HUDEP-2 (cell line): ENCODE data around the gene SPIRE2.
"Not testable (repeated sequence)": the region's sequence is repeated elsewhere in the genome, so short reads cannot be mapped to it uniquely, and the experiment has no call there.

Experiments
- DNase-seq, 76 experiments: peaks; one replicate each; lab custom pipeline; 2025; ENCODE audit not compliant: unreplicated experiment in 76 of 76; lab: John Stamatoyannopoulos, UW

SPIRE2 gene, protein sequence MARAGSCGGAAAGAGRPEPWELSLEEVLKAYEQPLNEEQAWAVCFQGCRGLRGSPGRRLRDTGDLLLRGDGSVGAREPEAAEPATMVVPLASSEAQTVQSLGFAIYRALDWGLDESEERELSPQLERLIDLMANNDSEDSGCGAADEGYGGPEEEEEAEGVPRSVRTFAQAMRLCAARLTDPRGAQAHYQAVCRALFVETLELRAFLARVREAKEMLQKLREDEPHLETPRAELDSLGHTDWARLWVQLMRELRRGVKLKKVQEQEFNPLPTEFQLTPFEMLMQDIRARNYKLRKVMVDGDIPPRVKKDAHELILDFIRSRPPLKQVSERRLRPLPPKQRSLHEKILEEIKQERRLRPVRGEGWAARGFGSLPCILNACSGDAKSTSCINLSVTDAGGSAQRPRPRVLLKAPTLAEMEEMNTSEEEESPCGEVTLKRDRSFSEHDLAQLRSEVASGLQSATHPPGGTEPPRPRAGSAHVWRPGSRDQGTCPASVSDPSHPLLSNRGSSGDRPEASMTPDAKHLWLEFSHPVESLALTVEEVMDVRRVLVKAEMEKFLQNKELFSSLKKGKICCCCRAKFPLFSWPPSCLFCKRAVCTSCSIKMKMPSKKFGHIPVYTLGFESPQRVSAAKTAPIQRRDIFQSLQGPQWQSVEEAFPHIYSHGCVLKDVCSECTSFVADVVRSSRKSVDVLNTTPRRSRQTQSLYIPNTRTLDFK

DNA sequence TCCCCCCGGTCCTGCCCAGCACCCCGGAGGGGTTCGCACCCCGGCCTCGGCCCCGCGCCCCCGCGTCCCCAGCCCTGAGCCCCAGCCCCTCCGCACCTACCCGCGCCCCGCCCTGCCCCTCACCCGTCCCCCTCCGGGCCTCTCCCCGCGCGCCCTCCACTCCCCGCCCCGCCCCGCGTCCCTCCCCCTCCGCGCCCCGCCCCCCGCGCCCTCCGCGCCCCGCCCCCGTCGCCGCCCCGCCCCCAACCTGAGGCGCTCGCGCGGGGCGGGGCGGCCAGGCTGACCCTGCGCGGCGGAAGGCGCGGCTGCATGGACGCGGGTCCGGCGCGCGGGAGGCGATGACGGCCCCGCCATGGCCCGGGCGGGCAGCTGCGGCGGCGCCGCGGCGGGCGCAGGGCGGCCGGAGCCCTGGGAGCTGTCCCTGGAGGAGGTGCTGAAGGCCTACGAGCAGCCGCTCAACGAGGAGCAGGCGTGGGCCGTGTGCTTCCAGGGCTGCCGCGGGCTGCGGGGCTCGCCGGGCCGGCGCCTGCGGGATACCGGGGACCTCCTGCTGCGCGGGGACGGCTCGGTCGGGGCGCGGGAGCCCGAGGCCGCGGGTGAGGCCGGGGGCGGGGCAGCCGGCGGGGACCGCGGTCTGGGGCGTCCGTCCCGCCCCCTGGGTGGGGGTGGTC lies at the start of gene SPIRE2:
SPIRE2 (plus strand) TSS at position 277 of the 671 bp plus-strand sequence; CDS start at position 353, 76 bp downstream.
- DNase-seq = peak in 60 of 76 experiments; percentile 4 to 70 (median 46)

DNA sequence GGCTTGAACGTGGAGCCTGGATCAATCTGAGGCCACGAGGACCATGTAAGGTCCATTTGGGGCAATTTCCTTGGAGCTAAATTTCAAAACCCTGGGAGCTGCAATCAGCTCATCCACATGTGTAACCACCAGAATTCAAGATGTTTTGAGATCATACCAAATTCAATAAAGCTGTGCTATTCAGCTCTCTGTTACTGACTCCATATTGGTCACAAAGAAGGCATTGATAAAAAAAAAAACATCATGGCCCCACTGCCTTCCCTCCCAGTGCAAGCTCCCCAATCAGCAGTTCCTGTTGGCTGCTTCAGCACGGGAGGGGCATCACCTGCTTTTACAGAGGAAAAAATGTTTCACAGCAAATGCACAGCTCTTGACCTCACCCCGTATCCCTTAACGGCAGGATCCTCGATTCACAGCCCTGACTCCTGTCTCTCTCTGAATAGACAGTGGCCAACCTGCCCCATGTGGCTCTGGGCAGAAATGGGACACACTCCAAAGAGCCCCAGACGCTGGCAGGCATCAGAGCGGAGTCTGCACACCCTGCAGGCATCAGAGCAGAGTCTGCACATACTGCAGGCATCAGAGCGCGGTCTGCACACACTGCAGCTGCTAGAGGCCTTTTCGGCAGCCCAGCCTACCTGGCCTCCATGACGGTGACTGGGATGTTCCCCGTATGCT lies 48.9 kb upstream of the SPIRE2 start:
- no peak for DNase-seq

DNA sequence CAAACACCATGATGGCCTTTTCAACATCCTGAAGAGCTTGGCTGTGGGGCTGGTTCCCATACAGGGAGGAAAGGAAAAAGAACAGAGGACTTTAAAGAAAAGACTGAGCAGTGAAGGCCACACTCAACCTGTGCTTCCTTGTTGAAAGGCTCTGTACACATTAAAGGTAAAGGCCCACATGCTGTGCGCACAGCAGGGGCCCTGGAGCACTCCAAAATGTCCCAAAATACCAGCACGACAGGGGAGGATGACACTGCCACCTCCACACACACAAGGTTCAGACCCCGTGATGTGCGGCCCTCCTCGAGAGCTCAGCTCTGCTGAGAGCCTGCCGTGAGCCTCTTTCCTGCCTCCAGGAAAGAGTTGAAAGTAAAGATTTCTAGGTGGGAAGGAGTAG lies 48.4 kb upstream of the SPIRE2 start:
- no peak for DNase-seq

DNA sequence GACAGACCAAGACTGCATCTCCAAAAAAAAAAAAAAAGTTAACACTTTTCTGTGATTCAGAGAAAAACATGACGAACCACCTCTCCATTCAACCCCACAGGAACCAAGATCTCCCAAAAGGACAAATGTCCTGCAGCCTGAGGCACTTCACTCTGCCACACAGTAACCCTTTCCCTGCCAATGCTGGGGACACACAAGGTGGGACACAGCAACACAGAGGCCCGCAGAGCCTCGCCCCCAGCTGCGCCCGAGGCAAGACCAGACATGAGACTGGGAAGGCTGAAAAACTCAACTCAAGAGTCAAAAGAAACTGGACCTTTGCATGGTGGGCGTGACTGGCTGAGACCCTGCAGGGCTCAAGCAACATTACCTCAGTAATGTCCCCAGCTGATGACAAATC lies 45.8 kb upstream of the SPIRE2 start:
- no peak for DNase-seq

DNA sequence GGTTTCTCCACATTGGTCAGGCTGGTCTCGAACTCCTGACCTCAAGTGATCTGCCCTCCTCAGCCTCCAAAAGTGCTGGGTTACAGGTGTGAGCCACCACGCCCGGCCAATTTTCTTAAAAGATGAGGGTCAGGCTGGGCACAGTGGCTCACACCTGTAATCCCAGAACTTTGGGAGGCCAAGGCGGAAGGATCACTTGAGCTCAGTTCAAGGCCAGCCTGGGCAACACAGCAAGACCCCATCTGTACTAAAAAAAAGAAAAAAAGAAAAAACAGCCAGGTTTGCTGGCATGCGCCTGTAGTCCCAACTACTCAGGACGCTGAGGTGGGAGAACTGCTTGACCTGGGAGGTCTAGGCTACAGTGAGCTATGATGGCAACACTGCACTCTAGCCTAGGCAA lies 44.3 kb upstream of the SPIRE2 start:
- DNase-seq = not testable (repeated sequence)

DNA sequence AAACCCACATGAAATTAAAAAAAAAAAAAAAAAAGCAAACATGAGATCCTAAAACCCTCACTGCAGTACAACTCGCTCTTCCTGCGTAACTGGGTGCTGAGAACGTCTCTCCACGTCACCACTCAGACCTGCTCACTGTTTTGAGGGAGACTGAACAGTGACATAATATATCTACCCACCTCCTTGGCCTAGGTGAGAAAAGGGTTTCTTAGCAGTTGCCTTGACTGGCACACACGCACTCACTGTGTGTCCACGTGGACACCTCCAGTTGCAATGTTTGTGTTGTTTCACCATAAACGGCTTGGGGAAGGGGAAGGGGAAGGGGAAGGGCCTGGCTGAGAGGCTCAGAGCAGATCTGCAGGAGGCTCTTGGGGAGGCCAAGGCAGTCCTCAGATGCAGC lies 43.9 kb upstream of the SPIRE2 start:
- DNase-seq = no peak

DNA sequence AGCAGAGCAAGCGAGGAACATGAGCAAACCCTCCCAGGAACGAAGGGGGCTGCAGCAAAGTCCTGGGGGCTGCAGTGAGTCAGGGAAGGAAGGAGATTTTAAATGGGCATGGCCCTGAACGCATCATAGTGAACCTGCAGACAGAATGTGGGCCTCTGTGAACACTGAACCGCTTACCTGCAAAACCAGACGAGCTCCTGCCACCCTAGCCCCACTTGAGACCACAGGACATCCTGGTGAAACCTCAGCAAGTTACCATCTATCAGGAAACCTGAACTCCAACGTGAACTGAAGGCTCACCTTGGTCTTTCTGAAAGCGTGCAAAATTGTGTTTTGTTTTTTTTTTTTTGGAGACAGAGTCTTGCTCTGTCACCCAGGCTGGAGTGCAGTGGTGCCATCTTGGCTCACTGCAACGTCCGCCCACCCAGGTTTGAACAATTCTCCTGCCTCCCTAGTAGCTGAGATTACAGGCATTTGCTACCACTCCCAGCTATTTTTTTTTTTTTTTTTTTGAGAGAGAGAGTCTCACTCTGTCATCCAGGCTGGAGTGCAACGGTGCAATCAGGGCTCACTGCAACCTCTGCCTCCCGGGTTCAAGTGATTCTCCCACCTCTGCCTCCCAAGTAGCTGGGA lies 42.6 kb upstream of the SPIRE2 start:
- DNase-seq = no peak

DNA sequence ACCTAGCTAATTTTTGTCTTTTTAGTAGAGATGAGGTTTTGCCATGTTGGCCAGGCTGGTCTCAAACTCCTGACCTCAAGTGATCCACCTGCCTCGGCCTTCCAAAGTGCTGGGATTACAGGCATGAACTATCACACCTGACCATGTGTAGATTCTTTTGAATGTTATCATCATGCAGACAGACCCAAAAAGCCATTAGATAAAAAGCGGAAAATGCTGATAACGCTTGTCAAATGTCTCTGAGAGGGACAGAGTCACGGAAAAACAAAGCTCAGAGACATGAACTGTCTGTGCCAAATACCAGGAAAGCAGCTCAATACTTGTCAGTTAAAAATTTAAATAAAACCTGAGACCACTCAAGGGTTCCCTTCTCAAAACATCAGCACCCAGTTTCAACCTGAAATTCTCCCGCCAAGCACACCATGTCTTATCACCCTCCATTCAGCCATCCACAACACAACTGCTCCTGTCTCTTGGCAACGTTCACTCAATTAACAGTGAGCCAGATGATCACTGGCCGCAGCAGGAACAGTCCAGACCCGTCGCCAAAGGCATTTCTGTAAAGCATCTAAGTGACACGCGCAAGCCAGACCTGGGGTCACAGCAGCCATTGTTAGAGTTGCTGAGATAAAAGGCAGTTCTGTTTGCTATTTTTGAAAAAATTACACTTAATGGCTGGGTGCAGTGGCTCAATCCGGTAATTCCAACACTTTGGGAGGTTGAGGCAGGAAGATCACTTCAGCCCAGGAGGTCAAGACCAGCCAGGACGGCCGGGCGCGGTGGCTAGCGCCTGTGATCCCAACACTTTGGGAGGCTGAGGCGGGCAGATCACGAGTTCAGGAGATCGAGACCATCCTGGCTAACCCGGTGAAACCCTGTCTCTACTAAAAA lies 41.6 kb upstream of the SPIRE2 start:
- DNase-seq = peak in 66 of 76 experiments; percentile 7 to 89 (median 46)

DNA sequence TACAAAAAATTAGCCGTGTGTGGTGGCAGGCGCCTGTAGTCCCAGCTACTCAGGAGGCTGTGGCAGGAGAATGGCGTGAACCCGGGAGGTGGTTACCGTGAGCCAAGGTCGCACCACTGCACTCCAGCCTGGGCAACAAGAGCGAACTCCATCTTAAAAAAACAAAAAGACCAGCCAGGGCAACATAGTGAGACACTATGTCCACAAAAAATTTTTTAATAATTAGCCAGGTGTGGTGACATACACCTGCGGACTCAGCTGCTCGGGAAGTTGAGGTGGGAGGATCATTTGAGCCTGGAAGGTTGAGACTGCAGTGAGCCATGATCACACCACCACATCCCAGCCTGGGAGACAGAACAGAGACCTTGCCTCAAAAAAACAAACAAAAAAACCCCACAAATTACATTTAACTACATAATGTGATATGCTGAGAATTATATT lies 40.9 kb upstream of the SPIRE2 start:
- no peak for DNase-seq

DNA sequence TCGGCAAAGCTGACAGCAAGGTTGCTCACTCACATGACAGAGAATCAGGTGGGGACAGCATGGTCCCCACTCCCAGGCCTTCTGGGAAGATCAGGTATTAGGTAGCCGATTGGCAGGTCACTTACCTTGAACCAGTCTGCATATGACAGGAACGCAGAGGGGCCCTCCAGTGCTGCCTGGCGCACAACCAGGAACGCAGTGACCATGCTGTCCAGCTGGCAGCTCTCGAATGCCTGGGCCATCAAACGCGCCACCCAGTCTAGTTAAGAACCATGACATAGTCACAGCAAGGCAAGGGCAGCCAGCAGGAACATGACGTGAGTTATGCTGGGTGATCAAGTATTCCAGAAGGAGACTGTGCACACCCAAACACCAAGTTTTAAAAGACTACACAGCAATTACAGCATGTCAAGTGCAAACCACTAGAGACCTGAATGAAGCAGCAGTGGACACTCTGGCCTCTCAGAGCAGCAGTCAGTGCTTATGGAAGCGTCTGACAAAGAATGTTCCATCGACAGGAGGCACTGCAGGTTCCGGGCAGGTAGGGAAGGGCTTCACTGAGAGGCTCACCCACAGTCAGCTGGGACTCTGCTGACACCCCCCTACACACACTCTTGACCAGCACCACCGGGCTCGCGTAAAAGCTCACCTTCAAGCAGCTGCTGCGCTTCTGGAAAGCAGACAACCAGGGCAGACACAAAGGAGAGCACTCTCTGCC lies 36.8 kb upstream of the SPIRE2 start:
- DNase-seq = no peak

DNA sequence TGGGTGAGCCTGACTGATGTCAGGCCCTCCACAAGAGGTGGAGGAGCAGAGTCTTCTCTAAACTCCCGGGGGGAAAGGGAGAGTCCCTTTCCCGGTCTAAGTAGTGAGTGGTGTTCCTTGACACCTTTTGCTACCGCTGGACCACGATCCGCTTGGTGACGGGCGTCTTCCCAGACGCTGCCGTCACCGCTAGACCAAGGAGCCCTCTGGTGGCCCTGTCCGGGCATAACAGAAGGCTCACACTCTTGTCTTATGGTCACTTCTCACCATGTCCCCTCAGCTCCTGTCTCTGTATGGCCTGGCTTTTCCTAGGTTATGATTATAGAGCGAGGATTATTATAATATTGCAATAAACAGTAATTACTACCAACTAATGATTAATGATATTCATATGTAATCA lies 35.2 kb upstream of the SPIRE2 start:
- peak in 21 of 76 experiments; percentile 3 to 40 (median 13) for DNase-seq

DNA sequence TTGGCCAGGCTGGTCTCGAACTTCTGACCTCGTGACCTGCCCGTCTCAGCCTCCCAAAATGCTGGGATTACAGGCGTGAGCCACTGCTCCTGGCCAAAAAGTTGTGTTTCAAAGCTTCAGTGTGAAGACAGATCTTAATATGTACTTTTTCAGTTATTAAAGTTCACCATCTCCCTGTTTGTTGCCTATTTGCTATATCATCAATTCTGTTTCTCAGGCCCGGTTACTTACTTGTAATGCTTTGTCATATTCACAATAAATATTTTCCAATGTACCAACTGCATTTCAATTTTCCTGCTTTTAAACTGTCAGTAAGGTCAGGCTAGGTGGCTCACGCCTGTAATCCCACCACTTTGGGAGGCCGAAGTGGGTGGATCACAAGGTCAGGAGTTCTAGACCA lies 34.3 kb upstream of the SPIRE2 start:
- no peak for DNase-seq

DNA sequence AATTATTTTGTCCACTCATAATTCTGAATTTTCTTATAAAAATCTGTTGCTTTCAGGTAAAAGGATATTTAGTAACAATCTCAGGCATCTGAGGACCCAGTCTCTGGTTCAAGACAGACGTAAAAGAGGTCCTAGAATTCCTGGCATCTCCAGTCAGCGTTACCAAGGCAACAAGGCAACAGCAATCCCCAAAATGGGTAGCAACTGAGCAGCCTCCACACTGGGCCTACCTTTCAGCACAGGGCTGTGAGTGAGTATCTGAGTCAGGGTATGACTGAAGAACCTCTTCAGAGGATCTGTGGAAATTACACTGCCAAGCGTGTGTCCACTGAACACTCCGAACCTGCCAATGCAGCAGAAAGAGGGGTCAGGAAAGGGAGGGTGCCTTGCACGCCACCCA lies 32.6 kb upstream of the SPIRE2 start:
- DNase-seq = no peak

DNA sequence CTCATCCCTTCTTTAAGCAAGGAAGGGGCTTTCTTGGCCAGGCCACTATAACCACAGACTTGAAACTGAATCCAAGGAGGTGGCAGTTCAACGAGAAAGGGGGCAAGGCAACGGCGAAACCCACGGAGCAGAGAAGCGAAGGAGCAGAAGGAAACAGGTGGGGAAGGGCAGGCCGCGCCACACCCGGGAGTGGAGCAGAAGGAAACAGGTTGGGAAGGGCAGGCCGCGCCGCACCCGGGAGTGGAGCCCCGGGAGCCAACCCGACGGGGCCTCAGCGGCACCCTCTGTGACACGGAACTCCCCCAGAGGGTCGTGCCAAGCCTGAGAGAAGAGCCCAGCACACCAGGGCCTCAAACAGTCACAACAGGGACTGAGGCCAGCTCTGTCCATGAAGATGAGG lies 32.2 kb upstream of the SPIRE2 start:
- no peak for DNase-seq

DNA sequence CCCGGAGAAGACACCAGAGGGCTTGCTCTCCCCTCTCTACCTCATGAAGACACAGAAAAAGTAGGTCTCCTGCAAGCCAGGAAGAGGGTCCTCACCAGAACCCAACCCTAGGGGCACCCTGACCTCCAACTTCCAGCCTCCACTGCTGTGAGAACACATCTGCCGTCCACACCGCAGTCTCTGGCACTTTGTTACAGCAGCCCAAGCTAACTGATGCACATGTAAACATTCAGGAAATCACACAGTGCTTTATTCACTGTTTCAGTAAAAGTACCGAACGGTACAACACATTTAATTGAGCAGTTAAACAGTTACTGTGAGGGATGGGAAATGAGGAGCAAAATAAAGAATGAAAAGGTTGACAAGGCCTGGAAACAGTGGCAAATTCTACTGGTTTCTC lies 30.1 kb upstream of the SPIRE2 start:
- no peak for DNase-seq

DNA sequence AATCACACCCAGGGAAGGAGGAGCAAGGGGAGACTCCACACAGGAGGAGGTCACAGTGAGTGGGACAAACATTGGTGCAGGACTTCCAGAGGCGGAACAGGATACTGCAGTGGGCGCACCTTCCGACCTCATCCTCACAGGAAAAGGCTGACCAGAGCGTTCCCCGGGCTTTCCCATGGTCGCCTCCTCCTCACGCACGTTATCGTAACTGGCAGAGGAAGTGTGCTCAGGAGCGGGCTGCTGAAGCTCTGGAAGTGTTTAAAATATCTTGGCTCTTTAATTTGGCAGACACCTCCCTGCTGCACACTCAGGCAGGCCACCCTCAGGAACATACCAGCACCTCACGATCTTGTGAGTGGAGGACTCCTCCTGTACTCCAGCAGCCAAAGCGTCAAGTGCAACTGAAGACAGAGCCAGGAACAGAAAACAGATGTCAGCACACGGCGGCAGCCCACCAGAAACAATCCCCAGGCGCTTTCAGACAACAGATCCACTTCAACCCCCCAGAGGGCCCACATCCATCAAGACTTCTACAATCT lies 29.4 kb upstream of the SPIRE2 start:
- no peak for DNase-seq

DNA sequence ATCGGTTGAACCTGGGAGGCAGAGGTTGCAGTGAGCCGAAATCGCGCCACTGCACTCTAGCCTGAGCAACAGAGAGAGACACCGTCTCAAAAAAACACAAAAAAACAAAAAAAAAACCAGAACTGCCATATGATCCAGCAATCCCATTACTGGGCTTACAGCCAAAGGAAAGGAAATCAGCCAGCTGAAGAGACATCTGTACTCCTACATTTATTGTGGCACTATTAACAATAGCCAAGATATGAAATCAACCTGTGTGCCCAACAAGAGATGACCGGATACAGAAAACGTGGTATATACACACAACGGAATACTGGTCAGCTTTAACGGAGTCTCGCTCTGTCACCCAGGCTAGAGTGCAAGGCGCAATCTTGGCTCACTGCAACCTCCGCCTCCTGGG lies 26.5 kb upstream of the SPIRE2 start:
- no peak for DNase-seq

DNA sequence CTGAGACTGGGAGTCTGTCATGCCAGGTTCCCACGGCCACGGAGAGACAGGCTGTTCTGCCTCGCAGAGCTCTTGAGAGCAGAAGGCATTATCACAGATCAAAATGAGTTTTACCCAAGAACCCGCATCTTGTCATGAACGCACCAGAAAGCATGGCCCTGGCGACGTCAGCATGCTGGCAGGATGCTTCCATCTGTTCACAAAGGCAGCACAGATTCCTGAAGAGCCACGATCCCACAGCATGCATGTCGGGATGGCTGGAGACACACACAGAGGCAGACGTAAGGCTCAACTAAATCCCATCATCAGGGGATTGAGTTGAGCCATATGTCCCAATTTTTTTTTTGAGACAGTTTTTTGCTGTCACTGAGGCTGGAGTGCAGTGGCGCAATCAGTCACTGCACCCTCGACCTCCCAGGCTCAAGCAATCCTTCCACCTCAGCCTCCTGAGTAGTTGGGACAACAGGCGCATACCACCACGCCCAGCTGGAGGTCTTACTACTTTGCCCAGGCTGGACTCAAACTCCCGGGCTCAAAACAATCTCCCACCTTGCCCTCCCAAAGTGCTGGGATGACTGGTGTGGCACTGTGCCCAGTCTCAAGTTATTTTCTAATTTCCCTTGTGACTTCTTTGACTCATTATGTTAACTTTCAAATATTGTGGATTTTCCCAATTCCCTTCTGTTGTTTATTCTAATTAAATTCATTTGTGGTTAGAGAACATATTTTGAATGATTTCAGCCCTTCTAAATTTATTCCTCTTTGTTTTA lies 23.0 kb upstream of the SPIRE2 start:
- DNase-seq = no peak
